Naive B cell (primary cell): ENCODE results near the gene CAPN15. TPM values are rescaled to one million over a fixed set of nuclear protein-coding genes. Genes with fewer than 3 reads are reported as not detected.

Source experiments
- ATAC-seq, 2 donors: fragments of 150-1000 bp; cut with Tn5 transposase; 2 replicates each; pipeline ENCODE4 v1.10.0; 2021; ENCODE audit warnings: low read depth in 2 of 2, mild to moderate bottlenecking in 2 of 2, moderate library complexity in 2 of 2
- DNase-seq: peaks from one replicate; pipeline ENCODE4 v3.0.0; 2022
- H3K27ac Mint-ChIP-seq, 6 donors: one replicate each; pipeline ENCODE4 v1.8.0; 2020 to 2022; ENCODE audit warnings: mild to moderate bottlenecking in 6 of 6, mixed read lengths in 6 of 6, moderate library complexity in 5 of 6, inconsistent platforms in 2 of 6
- H3K27me3 Mint-ChIP-seq, 3 donors: one replicate each; pipeline ENCODE4 v1.8.0; 2021 to 2022; ENCODE audit warnings: mixed read lengths in 3 of 3, mild to moderate bottlenecking in 1 of 3
- H3K36me3 Mint-ChIP-seq, 2 donors: one replicate each; pipeline ENCODE4 v1.8.0; 2020 to 2022; ENCODE audit warnings: mixed read lengths in 2 of 2, inconsistent platforms in 1 of 2, mild to moderate bottlenecking in 1 of 2
- H3K4me1 Mint-ChIP-seq, 3 donors: one replicate each; pipeline ENCODE4 v1.8.0; 2020 to 2022; ENCODE audit warnings: mixed read lengths in 3 of 3, inconsistent platforms in 1 of 3, mild to moderate bottlenecking in 1 of 3, moderate library complexity in 1 of 3
- H3K4me3 Mint-ChIP-seq, 8 donors: one replicate each; pipeline ENCODE4 v1.8.0; 2020 to 2022; ENCODE audit warnings: mild to moderate bottlenecking in 8 of 8, mixed read lengths in 8 of 8, moderate library complexity in 8 of 8, inconsistent platforms in 2 of 8
- H3K9me3 Mint-ChIP-seq, 7 donors: one replicate each; pipeline ENCODE4 v1.8.0; 2020 to 2022; ENCODE audit warnings: mixed read lengths in 7 of 7, mild to moderate bottlenecking in 5 of 7, inconsistent platforms in 2 of 7, moderate library complexity in 1 of 7
- polyA plus RNA-seq, 6 donors: library from polyadenylated mRNA; unstranded; fragments of 300-500 nt; fragmentation: Illumina TruSeq; gene quantifications; one replicate each; pipeline ENCODE4 v1.2.3, GENCODE V29; 2021; ENCODE audit warnings: low read depth in 6 of 6

CAPN15 gene
- polyA plus RNA-seq, 6 donors from 2014 or later: 4.3 to 11.0 (median 5.0) TPM

- no peaks in the 10 kb centered on the region for H3K36me3 Mint-ChIP-seq
- no peak overlapping the region for H3K27ac Mint-ChIP-seq
- no peaks in the 10 kb centered on the region for H3K4me1 Mint-ChIP-seq
- H3K9me3 Mint-ChIP-seq: no peaks in the 10 kb centered on the region
- no peaks in the 10 kb centered on the region for H3K27me3 Mint-ChIP-seq
- no peak for ATAC-seq
- no peak for DNase-seq
- no peak overlapping the region for H3K4me3 Mint-ChIP-seq
These were observed 9.2 kb downstream of the CAPN15 start for GRCh38 chr16:536746-537145.

GRCh38 chr16:537415-538335 lies 10.2 kb downstream of the CAPN15 start:
- Mint-ChIP-seq H3K27me3 (no peaks in the 10 kb centered on the region), H3K36me3 (no peaks in the 10 kb centered on the region), H3K27ac (no peak overlapping the region), H3K9me3 (no peaks in the 10 kb centered on the region), H3K4me1 (peaks cover 0 to 3% (median 0%) of the 10 kb centered on the region in 3 donors), H3K4me3 (no peak overlapping the region)
- DNase-seq (no peak), ATAC-seq (no peak)

DNA sequence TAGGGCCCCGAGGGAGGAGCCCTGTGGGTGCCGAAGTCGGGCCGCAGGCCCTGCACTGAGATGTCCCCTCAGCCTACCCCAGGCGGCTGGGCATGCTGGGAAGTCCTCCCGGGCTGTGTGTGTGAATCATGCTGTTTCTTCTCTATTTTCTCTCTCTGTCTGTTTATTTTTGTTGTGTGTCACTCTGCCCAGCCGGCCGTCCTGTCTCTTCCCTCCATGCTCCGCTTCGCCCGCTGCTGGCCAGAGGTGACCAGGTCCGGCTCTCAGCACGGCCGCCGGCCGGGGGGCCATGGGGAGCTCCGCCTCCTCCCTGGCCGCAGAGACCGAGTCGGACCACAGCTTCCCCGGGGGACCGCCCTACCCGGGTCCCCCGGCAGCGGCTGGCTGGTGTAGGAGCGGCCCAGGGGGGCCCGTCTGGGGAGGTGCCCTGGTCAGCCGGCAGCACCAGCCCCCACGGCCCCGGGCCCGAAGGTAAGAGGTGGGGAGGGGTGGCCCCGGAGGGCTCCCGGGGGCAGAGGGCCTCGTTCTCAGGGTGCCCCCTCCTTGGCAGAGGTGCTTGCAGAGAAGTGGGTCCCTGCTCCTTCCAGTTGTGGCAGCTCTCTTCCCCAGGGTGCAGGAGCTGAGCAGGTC lies 12.5 kb downstream of the CAPN15 start:
- H3K4me1 Mint-ChIP-seq: peaks cover 0 to 3% (median 0%) of the 10 kb centered on the region in 3 donors
- H3K27ac Mint-ChIP-seq: peak overlapping the region in 1 of 6 donors; percentile 19
- ATAC-seq: no peak
- H3K4me3 Mint-ChIP-seq: no peak overlapping the region
- H3K27me3 Mint-ChIP-seq: no peaks in the 10 kb centered on the region
- no peak for DNase-seq
- H3K36me3 Mint-ChIP-seq: no peaks in the 10 kb centered on the region
- H3K9me3 Mint-ChIP-seq: no peaks in the 10 kb centered on the region

- DNase-seq (no peak), ATAC-seq (no peak)
- H3K36me3 Mint-ChIP-seq: no peaks in the 10 kb centered on the region
These were observed 13.3 kb downstream of the CAPN15 start for GRCh38 chr16:540645-541340.

GRCh38 chr16:543301-544164 lies 16.0 kb downstream of the CAPN15 start:
- Mint-ChIP-seq H3K4me3 (no peak overlapping the region), H3K4me1 (peaks cover 0 to 3% (median 0%) of the 10 kb centered on the region in 3 donors), H3K27me3 (no peaks in the 10 kb centered on the region), H3K36me3 (no peaks in the 10 kb centered on the region), H3K9me3 (no peaks in the 10 kb centered on the region), H3K27ac (no peak overlapping the region)
- no peak for DNase-seq
- no peak for ATAC-seq

More at GRCh38 chr16:540645-541340, 13.3 kb downstream of the CAPN15 start:
- Mint-ChIP-seq H3K4me3 (no peak overlapping the region), H3K9me3 (no peaks in the 10 kb centered on the region), H3K4me1 (peaks cover 0 to 3% (median 0%) of the 10 kb centered on the region in 3 donors), H3K27ac (no peak overlapping the region), H3K27me3 (no peaks in the 10 kb centered on the region)

DNA sequence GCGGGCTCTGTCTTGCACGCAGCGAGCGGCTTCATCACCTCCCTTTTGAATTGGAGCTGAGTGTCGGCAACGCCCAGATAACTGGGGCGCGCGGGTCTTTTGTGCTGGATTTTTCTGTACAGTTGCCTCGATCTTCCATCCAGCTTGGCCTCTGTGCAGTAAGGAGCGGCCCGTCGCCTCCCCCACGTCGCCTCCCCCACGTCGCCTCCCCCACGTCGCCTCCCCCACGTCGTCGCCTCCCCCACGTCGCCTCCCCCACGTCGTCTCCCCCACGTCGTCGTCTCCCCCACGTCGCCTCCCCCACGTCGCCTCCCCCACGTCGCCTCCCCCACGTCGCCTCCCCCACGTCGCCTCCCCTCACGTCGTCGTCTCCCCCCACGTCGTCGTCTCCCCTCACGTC lies 17.0 kb downstream of the CAPN15 start:
- Mint-ChIP-seq H3K27me3 (no peaks in the 10 kb centered on the region), H3K4me1 (peaks cover 0 to 3% (median 0%) of the 10 kb centered on the region in 3 donors), H3K27ac (no peak overlapping the region), H3K36me3 (no peaks in the 10 kb centered on the region), H3K4me3 (no peak overlapping the region), H3K9me3 (no peaks in the 10 kb centered on the region)
- DNase-seq: no peak
- ATAC-seq: no peak

GRCh38 chr16:546909-547770 lies 19.6 kb downstream of the CAPN15 start:
- Mint-ChIP-seq H3K4me3 (peak overlapping the region in 3 of 8 donors; percentile 6 to 52 (median 32)), H3K4me1 (peaks cover 0 to 2% (median 0%) of the 10 kb centered on the region in 3 donors), H3K27ac (no peak overlapping the region), H3K27me3 (no peaks in the 10 kb centered on the region), H3K36me3 (no peaks in the 10 kb centered on the region), H3K9me3 (no peaks in the 10 kb centered on the region)
- ATAC-seq: peak; percentile 76 to 77
- DNase-seq: no peak

DNA sequence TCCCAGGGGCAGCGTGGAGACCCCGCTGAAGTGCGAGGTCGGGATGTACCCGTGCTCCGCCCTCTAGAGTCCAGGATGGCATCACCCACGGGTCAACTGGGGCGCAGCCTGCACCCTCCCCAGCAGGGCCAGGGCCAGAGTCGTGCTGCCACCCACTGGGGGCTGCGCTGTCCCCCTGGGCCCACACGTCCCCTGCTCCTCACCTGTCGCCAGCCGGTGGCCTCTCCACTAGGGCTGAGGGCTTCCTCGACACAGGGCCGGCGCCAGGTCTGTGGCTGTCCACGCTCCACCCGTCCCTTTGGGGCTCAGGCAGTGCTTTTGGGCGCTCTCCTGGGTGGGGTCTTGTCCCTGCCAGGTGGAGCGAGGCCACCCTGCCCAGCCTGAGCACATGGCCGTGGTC lies 21.1 kb downstream of the CAPN15 start:
- Mint-ChIP-seq H3K4me1 (no peaks in the 10 kb centered on the region), H3K36me3 (no peaks in the 10 kb centered on the region), H3K27me3 (no peaks in the 10 kb centered on the region), H3K4me3 (no peak overlapping the region), H3K27ac (no peak overlapping the region), H3K9me3 (no peaks in the 10 kb centered on the region)
- DNase-seq: no peak
- ATAC-seq: no peak

GRCh38 chr16:549544-550263 lies 22.2 kb downstream of the CAPN15 start:
- no peaks in the 10 kb centered on the region for H3K36me3 Mint-ChIP-seq
- H3K27me3 Mint-ChIP-seq: no peaks in the 10 kb centered on the region
- no peak for ATAC-seq
- no peak overlapping the region for H3K27ac Mint-ChIP-seq
- no peak for DNase-seq
- H3K4me1 Mint-ChIP-seq: no peaks in the 10 kb centered on the region
- H3K9me3 Mint-ChIP-seq: no peaks in the 10 kb centered on the region
- H3K4me3 Mint-ChIP-seq: no peak overlapping the region

GRCh38 chr16:551210-551609 lies 23.7 kb downstream of the CAPN15 start:
- H3K36me3 Mint-ChIP-seq: no peaks in the 10 kb centered on the region
- H3K27ac Mint-ChIP-seq: no peak overlapping the region
- DNase-seq (no peak), ATAC-seq (no peak)
- H3K27me3 Mint-ChIP-seq: no peaks in the 10 kb centered on the region
- H3K4me3 Mint-ChIP-seq: no peak overlapping the region
- no peaks in the 10 kb centered on the region for H3K4me1 Mint-ChIP-seq
- no peaks in the 10 kb centered on the region for H3K9me3 Mint-ChIP-seq

DNA sequence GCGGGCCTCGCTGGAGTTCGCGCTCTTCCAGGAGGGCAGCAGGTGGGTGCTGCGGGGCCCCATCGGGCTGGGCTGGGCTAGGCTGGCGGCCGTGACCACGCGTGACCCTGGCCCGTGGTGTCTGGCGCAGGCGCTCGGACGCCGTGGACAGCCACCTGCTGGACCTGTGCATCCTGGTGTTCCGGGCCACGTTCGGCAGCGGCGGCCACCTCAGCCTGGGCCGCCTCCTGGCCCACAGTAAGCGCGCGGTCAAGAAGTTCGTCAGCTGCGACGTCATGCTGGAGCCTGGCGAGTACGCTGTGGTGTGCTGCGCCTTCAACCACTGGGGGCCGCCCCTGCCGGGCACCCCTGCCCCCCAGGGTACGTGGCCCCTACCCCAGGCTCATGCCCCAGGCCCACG lies 24.7 kb downstream of the CAPN15 start:
- no peaks in the 10 kb centered on the region for H3K9me3 Mint-ChIP-seq
- no peaks in the 10 kb centered on the region for H3K36me3 Mint-ChIP-seq
- no peak for ATAC-seq
- no peak overlapping the region for H3K27ac Mint-ChIP-seq
- H3K4me3 Mint-ChIP-seq: no peak overlapping the region
- DNase-seq: no peak
- H3K4me1 Mint-ChIP-seq: no peaks in the 10 kb centered on the region
- H3K27me3 Mint-ChIP-seq: peaks cover 0 to under 1% (median 0%) of the 10 kb centered on the region in 3 donors
